Kasumi-1 (cell line): ENCODE measurements around the gene GATA3.
A peak's percentile ranks its signal among the peaks of the same experiment; 100 is the strongest.

ENCODE experiments used
- DNase-seq, 2 experiments: peaks; one replicate each; lab custom pipeline; 2025; lab: John Stamatoyannopoulos, UW

The GATA3 gene

GRCh38 chr10:8064436-8064835 lies 9.9 kb downstream of the GATA3 start:
- no peak for DNase-seq

DNA sequence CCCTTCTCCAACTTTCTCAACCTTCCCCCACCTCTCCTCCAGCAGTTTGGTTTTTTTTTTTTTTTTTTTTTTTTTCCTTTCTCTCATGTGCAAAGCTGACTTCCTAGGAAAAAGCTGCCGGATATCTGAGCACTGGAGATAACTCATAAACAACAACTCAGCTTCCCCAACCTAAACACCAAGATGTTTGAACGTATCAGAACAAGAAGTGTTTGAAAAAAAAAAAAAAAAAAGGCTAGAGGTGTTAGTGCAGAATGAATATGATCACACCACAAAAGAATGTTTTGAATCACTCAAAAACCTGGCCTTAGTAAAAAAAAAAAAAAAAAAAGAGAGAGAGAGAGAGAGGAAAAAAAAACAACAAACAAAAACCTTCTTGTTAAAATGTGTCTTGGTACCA lies 11.2 kb downstream of the GATA3 start:
- no peak for DNase-seq

DNA sequence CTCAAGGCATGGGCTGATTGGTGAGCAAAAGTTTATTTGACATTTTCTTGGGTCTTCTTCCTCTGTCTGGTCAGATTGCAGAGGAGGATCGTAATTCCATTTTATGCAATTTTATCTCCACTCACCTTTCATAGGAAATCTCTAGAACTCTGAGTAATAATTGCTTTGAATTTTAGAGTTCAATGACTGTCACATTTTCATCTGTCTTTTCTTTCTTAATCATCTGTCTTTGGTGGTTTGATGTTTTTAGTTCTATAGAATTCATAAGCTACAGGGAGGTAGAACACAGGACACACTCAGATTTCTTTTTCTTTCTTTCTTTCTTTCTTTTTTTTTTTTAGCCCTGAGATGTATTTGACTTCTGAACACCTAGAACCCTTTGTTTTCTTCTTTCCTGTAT lies 11.6 kb downstream of the GATA3 start:
- DNase-seq: no peak

DNA sequence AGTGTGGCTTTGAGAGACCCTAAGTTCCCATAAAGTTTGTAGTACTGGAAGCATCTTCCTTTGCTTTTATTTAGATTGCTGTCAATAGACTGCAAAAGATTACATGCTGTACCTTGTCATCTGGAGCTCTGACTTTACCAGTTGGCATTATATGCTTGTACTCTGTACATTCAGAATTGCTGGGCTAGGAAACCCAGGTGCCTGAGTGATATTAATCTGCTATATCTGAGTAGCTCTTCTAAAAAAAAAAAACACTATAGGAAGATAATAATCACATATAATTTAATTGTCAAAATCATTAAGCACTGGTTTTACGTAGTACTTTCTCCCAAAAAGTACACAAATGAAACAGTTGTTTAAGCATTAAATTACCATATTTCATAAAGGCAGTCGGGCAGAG lies 12.3 kb downstream of the GATA3 start:
- no peak for DNase-seq

DNA sequence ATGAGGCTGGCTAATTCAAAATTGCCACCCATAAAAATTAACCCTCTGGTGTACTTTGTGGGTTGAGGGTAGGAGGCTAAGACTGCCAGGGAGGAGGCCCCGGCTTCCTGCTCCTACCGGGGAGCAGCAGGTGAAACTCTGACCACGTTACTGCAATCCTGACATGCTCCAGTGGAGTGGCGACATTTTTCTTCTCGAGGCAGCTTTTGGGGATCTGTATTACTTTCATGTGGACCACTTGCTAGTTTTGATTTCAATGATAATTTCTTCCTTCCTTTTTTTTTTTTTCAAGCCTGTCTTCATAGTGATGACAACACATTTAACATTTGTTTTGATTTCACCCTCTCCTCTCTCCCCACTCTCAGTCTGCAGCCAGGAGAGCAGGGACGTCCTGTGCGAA lies 14.6 kb downstream of the GATA3 start:
- DNase-seq: no peak

- DNase-seq: no peak
Observed at GRCh38 chr10:8069627-8070026, 15.1 kb downstream of the GATA3 start.

DNA sequence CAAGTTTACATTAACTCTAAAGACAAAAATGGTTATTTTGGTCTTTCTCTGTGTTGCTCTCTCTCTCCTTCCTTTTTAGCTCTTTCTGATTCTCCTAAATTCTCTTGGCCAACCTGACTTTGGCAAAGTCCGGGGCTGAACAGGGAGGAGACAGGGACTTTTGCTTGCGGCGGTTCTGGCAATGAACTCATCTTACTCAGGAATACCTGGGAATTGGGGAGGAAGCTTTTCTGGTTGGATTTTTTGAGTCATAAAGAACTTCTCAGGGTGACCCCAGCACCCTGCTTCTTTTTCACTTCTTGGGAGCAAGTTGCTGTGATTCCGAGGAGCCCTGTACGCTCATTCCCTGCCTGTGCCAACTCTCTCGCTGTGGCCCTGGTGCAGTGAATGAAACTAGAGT lies 16.0 kb downstream of the GATA3 start:
- DNase-seq: no peak

- no peak for DNase-seq
Observed at GRCh38 chr10:8071006-8071405, 16.5 kb downstream of the GATA3 start.

DNA sequence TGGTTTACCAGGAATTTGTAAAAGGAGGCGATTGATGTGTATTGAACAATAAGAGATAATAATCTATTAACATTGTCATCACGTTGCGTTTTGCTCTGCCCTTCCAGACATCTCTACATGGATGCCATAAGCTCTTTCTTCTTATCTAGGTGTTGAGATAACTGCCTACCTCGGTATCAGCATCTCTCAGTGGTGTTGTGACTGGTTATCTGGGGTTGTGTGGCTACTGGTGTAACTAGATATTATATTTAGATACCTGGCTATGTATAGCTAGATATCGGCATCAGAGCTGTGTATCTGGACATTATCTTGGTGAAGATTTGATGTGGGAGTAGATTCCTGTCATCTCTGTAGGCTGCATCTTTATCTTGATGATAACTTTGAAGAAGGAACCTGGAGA lies 17.2 kb downstream of the GATA3 start:
- DNase-seq: no peak

- DNase-seq: no peak
Observed at GRCh38 chr10:8072211-8072610, 17.7 kb downstream of the GATA3 start.

DNA sequence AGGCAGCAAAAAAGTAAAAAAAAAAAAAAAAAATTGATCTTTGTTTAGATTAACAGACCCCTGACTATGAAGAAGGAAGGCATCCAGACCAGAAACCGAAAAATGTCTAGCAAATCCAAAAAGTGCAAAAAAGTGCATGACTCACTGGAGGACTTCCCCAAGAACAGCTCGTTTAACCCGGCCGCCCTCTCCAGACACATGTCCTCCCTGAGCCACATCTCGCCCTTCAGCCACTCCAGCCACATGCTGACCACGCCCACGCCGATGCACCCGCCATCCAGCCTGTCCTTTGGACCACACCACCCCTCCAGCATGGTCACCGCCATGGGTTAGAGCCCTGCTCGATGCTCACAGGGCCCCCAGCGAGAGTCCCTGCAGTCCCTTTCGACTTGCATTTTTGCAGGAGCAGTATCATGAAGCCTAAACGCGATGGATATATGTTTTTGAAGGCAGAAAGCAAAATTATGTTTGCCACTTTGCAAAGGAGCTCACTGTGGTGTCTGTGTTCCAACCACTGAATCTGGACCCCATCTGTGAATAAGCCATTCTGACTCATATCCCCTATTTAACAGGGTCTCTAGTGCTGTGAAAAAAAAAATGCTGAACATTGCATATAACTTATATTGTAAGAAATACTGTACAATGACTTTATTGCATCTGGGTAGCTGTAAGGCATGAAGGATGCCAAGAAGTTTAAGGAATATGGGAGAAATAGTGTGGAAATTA lies 19.4 kb downstream of the GATA3 start:
- DNase-seq: no peak

DNA sequence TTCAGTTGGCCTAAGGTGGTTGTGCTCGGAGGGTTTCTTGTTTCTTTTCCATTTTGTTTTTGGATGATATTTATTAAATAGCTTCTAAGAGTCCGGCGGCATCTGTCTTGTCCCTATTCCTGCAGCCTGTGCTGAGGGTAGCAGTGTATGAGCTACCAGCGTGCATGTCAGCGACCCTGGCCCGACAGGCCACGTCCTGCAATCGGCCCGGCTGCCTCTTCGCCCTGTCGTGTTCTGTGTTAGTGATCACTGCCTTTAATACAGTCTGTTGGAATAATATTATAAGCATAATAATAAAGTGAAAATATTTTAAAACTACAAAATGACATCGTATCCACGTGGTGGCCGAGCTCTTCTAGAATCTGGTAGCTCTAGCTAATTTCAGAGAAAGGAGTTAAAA lies 20.4 kb downstream of the GATA3 start:
- no peak for DNase-seq

DNA sequence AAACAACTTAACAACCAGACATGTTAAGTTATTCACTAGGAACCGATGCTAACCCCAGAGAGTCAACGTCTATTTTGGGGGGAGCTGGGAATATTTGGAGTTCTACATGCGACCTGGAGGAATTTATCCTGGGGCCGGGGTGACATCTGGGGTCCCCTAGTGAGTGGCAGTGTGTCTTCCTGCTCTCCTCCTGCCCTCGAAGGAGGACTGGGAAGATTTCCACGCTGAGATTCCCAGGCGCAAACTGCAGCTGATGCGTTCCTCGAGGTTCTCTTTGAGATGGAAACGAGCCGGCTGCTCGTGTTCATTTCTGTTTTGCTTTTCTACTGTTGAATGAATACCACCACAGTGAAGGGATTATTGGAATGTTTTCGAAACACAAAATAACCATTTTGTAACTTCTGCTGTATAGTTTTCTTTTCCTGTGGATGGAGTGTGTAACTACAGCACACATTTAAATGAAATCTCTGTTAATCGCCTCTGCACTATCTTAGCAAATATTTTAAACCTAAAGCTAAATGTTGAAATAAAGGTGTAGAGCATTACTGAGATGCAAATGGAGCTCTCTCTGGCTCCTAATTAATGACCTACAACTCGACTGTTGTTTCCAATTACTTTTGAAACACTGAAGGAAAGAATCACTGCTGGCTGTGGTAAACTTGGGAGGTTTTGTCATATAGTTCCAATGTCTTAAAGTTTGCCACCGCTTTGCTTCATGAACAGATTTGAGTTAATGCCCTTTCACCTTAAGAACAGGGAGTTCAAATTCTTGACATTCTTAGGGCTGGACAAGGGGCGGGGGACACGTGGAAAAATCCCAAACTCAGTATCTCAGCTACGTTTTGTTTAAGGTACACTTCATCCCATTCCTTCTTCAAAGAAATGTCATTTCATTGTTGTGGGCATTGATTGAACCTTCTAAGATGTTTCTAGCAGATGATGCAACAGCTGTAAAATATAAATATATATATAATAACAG lies 21.1 kb downstream of the GATA3 start:
- no peak for DNase-seq

- DNase-seq: no peak
Observed at GRCh38 chr10:8076933-8077332, 22.4 kb downstream of the GATA3 start.

GRCh38 chr10:8078027-8078426 lies 23.5 kb downstream of the GATA3 start:
- DNase-seq: no peak

GRCh38 chr10:8079126-8079525 lies 24.6 kb downstream of the GATA3 start:
- no peak for DNase-seq

GRCh38 chr10:8084799-8085198 lies 30.3 kb downstream of the GATA3 start:
- DNase-seq: no peak

- DNase-seq: no peak
Observed at GRCh38 chr10:8085251-8085650, 30.8 kb downstream of the GATA3 start.

GRCh38 chr10:8086315-8086714 lies 31.8 kb downstream of the GATA3 start:
- no peak for DNase-seq

- peak in 1 of 2 experiments; percentile 11 for DNase-seq
Observed at GRCh38 chr10:8088504-8088903, 34.0 kb downstream of the GATA3 start.

GRCh38 chr10:8092428-8092827 lies 37.9 kb downstream of the GATA3 start:
- no peak for DNase-seq

DNA sequence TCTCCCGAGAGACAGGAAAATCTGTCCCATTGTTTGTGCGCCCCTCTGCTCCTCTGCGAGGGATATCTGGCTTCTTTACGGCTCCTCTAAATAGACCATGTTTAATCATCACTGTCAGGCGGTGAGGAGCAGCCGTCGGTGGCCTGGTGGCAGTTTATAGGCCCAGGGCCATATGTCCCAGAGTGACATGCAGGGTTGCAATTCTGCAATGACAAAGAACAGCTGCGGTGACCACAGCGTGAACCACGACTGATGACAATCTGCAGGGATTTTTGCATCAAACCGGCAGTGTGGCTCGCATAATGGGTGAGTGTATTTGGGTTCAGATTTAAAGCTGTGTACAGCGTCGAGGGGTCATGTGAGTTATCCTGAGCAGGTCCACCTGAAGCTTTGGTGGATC lies 41.5 kb downstream of the GATA3 start:
- no peak for DNase-seq

GRCh38 chr10:8096931-8097330 lies 42.4 kb downstream of the GATA3 start:
- DNase-seq: no peak
